Muscle of arm (tissue), 14 donors: ENCODE measurements around the gene SLC17A1. TPM values are rescaled to one million over a fixed set of nuclear protein-coding genes. Genes with fewer than 3 reads are reported as not detected.

ENCODE experiments used
- DNase-seq: peaks from one replicate; pipeline ENCODE4 v3.0.0-alpha.2; 2013
- long read RNA-seq, 11 donors: transcript quantifications; one replicate each; lab custom pipeline, GENCODE V29; 2026
- polyA plus RNA-seq, 12 donors: library from polyadenylated mRNA; unstranded; fragments of 120-200 nt; gene quantifications; one replicate each; pipeline ENCODE4 v1.2.1, GENCODE V29; 2013; ENCODE audit not compliant: insufficient read length in 12 of 12

Gene SLC17A1
- polyA plus RNA-seq: under 1 TPM in 1 of 12 donors, not detected in 11; 0.52 TPM
- long read RNA-seq, donor 1: 0 reads
- long read RNA-seq, donor 2: 0 reads
- long read RNA-seq, donor 3: 0 reads
- long read RNA-seq, donor 4: 0 reads
- long read RNA-seq, donor 5: 0 reads
- long read RNA-seq, donor 6: 0 reads
- long read RNA-seq, donor 7: 0 reads
- long read RNA-seq, donor 8: 0 reads
- long read RNA-seq, donor 9: 0 reads
- long read RNA-seq, donor 10: 0 reads
- long read RNA-seq, donor 11: 0 reads

GRCh38 chr6:25831532-25832306 is at the start of gene SLC17A1:
TSS of gene SLC17A1 (minus strand) at chr6:25832052. CDS start at chr6:25830557, 1,495 bp downstream.
- DNase-seq: no peak

GRCh38 chr6:25880601-25881000 is 48.7 kb upstream of the SLC17A1 start:
- no peak for DNase-seq

- no peak for DNase-seq
Observed at GRCh38 chr6:25878721-25879322, 47.0 kb upstream of the SLC17A1 start.

GRCh38 chr6:25875926-25876602 is 44.2 kb upstream of the SLC17A1 start:
- DNase-seq: no peak

GRCh38 chr6:25875563-25875905 is 43.7 kb upstream of the SLC17A1 start:
- DNase-seq: no peak

GRCh38 chr6:25874822-25875562 is 43.1 kb upstream of the SLC17A1 start:
- DNase-seq: no peak

GRCh38 chr6:25874118-25874517 is 42.3 kb upstream of the SLC17A1 start, which contains the start of gene SLC17A3:
TSS of gene SLC17A3 (minus strand) at chr6:25874243. CDS start at chr6:25868387, 5,856 bp downstream.
- no peak for DNase-seq

GRCh38 chr6:25872814-25873213 is 41.0 kb upstream of the SLC17A1 start:
- no peak for DNase-seq

GRCh38 chr6:25869840-25870239 is 38.0 kb upstream of the SLC17A1 start:
- no peak for DNase-seq

- no peak for DNase-seq
Observed at GRCh38 chr6:25868436-25869183, 36.8 kb upstream of the SLC17A1 start.

GRCh38 chr6:25866011-25866410 is 34.2 kb upstream of the SLC17A1 start:
- no peak for DNase-seq

GRCh38 chr6:25863360-25863759 is 31.5 kb upstream of the SLC17A1 start:
- no peak for DNase-seq

- DNase-seq: no peak
Observed at GRCh38 chr6:25862199-25862598, 30.3 kb upstream of the SLC17A1 start.

GRCh38 chr6:25852756-25853155 is 20.9 kb upstream of the SLC17A1 start:
- DNase-seq: no peak

GRCh38 chr6:25851961-25852360 is 20.1 kb upstream of the SLC17A1 start:
- DNase-seq: no peak

- DNase-seq: no peak
Observed at GRCh38 chr6:25844518-25844917, 12.7 kb upstream of the SLC17A1 start.

- no peak for DNase-seq
Observed at GRCh38 chr6:25842526-25842925, 10.7 kb upstream of the SLC17A1 start.

- DNase-seq: no peak
Observed at GRCh38 chr6:25835442-25836283, 3.8 kb upstream of the SLC17A1 start.

- DNase-seq: no peak
Observed at GRCh38 chr6:25834950-25835349, 3.1 kb upstream of the SLC17A1 start.

- DNase-seq: no peak
Observed at GRCh38 chr6:25833136-25833535, 1.3 kb upstream of the SLC17A1 start.
